Effector memory CD4-positive, alpha-beta T cell (primary cell): ENCODE data around the gene PELI2.

Source experiments
- DNase-seq, 3 donors: peaks; one replicate each; pipeline ENCODE4 v3.0.0-alpha.2; 2020
- H3K27ac ChIP-seq: 2 replicates; pipeline ENCODE4 v1.7.0; 2013; ENCODE audit warnings: mild to moderate bottlenecking, low read length, moderate library complexity; ENCODE audit not compliant: insufficient read depth, poor library complexity, severe bottlenecking
- H3K27me3 ChIP-seq: replicated peaks from 2 replicates; pipeline ENCODE4 v1.7.0; 2013; ENCODE audit warnings: mild to moderate bottlenecking, low read length; ENCODE audit not compliant: insufficient read depth, control insufficient read depth, poor library complexity, severe bottlenecking
- H3K36me3 ChIP-seq: 2 replicates; pipeline ENCODE4 v1.7.0; 2013; ENCODE audit warnings: mild to moderate bottlenecking, low read length, moderate library complexity; ENCODE audit not compliant: control insufficient read depth, insufficient read depth
- H3K4me1 ChIP-seq: 2 replicates; pipeline ENCODE4 v1.7.0; 2013; ENCODE audit warnings: low read length, mild to moderate bottlenecking; ENCODE audit not compliant: control insufficient read depth, insufficient read depth, poor library complexity, severe bottlenecking
- H3K4me3 ChIP-seq: 2 replicates; pipeline ENCODE4 v1.7.0; 2013; ENCODE audit warnings: low read length, low read depth, mild to moderate bottlenecking; ENCODE audit not compliant: insufficient read depth, poor library complexity, severe bottlenecking
- H3K9me3 ChIP-seq: 2 replicates; pipeline ENCODE4 v1.7.0; 2013; ENCODE audit warnings: mild to moderate bottlenecking, low read length, moderate library complexity; ENCODE audit not compliant: control insufficient read depth

PELI2 gene

DNA sequence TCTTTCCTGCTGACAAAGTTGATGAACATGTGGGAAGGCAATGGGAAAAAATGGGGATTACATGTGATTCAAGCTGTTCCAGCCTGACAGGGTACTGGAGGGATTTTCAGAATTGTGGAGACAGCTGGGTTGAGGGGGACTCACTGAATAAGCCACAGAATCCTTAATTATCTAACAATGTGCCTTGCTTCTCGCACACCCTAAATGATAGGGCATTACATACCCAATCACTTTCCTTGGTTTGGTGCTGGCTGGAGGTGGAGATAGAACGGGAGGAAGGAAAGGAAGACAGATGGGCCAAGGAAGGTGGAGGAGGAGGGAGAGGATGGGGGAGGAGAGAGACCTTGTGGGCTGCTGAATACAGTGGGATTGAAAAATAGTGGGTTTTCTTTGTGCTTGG, 20.7 kb downstream of the PELI2 start:
- Histone ChIP-seq H3K27ac (no peak overlapping the region), H3K4me3 (no peak overlapping the region), H3K9me3 (no peaks in the 10 kb centered on the region), H3K4me1 (no peaks in the 10 kb centered on the region), H3K36me3 (no peaks in the 10 kb centered on the region), H3K27me3 (no peaks in the 10 kb centered on the region)
- no peak for DNase-seq

DNA sequence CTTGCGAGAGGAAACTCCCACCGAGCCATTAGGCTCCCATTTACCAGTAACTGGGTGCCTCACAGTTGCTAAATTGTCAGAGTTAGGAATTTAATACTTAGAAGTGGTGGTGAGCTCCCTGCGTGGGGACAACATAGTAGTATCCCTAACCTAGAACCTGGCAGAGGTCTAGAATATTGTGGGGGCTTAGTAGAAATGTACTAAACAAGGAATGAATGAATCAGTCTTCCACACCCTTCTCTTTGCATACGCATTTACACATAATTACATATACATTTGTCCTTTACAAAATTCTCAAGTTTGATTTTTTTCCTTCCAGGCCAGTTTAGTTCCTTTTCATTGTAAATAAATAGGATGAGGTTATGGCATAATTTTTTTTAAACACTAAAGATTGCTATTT, 24.1 kb downstream of the PELI2 start:
- Histone ChIP-seq H3K4me3 (no peak overlapping the region), H3K27ac (no peak overlapping the region), H3K4me1 (no peaks in the 10 kb centered on the region), H3K9me3 (no peaks in the 10 kb centered on the region), H3K27me3 (no peaks in the 10 kb centered on the region), H3K36me3 (no peaks in the 10 kb centered on the region)
- DNase-seq: no peak

DNA sequence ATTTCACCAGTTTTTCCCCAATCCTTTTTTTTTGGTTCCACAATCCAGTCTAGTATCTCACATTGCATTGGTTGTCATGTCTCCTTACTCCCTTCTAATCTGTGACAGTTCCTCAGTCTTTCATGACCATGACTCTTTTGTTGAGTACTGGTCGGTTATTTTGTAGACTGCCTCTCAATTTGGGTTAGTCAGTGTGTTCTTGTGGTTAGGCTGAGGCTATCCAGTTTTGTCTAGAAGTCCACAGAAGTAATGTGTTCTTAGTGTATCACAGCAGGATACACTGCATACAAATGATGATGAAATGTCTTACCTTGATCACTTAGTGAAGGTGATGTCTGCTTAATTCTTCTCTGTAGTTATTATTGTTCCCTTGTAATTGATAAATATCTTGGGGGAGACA, 24.8 kb downstream of the PELI2 start:
- Histone ChIP-seq H3K27me3 (no peaks in the 10 kb centered on the region), H3K27ac (no peak overlapping the region), H3K4me1 (no peaks in the 10 kb centered on the region), H3K9me3 (no peaks in the 10 kb centered on the region), H3K36me3 (no peaks in the 10 kb centered on the region), H3K4me3 (no peak overlapping the region)
- no peak for DNase-seq

DNA sequence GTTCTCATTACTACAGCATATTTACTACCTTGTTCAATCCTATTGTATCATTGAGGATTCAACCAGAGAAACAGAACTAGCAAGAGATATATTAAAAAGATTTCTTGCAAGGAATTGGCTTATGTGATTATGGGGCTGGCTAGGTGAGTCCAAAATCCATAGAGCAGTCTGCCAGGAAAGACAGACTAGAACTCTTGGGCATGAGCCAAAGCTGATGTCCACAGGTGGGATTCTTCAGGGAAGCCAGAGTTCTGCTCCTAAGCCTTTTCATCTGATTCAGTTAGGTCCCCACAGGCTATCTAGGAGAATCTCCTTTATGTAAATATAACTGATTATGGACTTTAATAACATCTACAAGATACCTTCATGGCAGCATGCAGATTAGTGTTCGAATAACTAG, 26.0 kb downstream of the PELI2 start:
- H3K4me3 ChIP-seq: no peak overlapping the region
- no peak for DNase-seq
- H3K9me3 ChIP-seq: no peaks in the 10 kb centered on the region
- H3K36me3 ChIP-seq: no peaks in the 10 kb centered on the region
- no peaks in the 10 kb centered on the region for H3K27me3 ChIP-seq
- no peaks in the 10 kb centered on the region for H3K4me1 ChIP-seq
- no peak overlapping the region for H3K27ac ChIP-seq

DNA sequence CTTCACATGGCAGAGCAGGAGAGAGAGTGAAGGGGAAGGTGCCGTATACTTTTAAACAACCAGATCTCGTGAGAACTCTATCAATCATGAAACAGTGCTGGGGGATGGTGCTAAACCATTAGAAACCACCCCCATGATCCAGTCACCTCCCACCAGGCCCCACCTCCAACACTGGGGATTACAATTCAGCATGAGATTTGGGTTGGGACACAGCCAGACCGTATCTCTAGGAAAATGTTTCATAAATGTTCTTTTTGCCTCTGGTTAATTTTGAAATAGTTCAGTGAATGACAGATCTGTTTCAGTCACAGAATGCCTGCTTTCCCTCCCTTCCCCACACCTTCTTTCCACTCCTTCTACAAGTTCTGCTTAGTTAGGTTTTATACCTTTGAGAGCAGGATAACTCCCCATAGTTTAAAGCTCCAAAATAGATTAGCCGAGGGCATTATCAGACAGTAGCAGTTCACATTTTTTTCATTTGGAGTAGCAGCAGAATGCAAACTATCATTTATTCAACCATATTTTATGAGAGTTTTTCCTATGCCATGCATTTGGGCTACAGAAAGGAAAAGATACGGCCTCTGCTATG, 27.1 kb downstream of the PELI2 start:
- no peak overlapping the region for H3K27ac ChIP-seq
- no peaks in the 10 kb centered on the region for H3K36me3 ChIP-seq
- no peak for DNase-seq
- no peaks in the 10 kb centered on the region for H3K4me1 ChIP-seq
- no peak overlapping the region for H3K4me3 ChIP-seq
- H3K9me3 ChIP-seq: no peaks in the 10 kb centered on the region
- H3K27me3 ChIP-seq: no peaks in the 10 kb centered on the region

DNA sequence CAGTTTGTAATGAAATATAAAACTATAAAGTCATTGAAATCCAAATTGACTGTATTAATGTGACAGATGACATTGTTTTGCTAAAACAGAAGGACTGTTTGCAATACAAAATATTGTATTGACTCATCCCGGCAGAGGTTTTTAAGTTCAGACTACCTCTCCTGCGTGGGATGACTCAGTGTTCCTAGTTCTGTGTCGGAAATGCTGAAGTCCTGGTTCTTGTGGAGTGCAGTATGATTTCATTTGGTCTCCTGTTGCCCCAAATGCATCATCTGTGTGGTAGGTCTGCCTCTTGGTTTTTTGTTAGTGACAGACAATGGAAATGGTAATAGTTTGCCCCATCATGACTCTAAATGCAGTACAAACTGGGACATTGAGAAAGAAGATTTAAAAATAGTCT, 27.8 kb downstream of the PELI2 start:
- no peaks in the 10 kb centered on the region for H3K9me3 ChIP-seq
- no peaks in the 10 kb centered on the region for H3K27me3 ChIP-seq
- no peak overlapping the region for H3K27ac ChIP-seq
- DNase-seq: no peak
- no peaks in the 10 kb centered on the region for H3K4me1 ChIP-seq
- no peaks in the 10 kb centered on the region for H3K36me3 ChIP-seq
- no peak overlapping the region for H3K4me3 ChIP-seq

DNA sequence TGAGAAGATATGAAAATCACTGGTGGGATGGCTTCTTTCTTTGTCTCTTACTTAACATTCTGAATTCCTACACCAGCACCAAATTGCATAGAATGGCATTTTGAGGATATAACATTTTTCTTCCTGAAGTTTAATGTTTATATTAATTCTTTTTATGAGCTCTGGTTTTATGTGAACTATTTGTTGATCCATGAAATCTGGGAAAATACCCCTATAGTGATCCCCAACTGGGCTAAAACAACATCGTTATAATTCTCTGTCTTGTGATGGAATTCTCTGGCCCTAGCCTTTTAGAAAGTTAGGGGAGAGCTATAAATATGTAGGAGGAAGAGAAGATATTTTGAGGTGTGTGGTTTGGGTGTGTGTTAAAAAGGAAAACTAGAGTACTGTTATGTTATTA, 29.2 kb downstream of the PELI2 start:
- H3K27me3 ChIP-seq: no peaks in the 10 kb centered on the region
- DNase-seq: no peak
- H3K4me3 ChIP-seq: no peak overlapping the region
- no peaks in the 10 kb centered on the region for H3K36me3 ChIP-seq
- no peaks in the 10 kb centered on the region for H3K9me3 ChIP-seq
- H3K4me1 ChIP-seq: no peaks in the 10 kb centered on the region
- no peak overlapping the region for H3K27ac ChIP-seq

DNA sequence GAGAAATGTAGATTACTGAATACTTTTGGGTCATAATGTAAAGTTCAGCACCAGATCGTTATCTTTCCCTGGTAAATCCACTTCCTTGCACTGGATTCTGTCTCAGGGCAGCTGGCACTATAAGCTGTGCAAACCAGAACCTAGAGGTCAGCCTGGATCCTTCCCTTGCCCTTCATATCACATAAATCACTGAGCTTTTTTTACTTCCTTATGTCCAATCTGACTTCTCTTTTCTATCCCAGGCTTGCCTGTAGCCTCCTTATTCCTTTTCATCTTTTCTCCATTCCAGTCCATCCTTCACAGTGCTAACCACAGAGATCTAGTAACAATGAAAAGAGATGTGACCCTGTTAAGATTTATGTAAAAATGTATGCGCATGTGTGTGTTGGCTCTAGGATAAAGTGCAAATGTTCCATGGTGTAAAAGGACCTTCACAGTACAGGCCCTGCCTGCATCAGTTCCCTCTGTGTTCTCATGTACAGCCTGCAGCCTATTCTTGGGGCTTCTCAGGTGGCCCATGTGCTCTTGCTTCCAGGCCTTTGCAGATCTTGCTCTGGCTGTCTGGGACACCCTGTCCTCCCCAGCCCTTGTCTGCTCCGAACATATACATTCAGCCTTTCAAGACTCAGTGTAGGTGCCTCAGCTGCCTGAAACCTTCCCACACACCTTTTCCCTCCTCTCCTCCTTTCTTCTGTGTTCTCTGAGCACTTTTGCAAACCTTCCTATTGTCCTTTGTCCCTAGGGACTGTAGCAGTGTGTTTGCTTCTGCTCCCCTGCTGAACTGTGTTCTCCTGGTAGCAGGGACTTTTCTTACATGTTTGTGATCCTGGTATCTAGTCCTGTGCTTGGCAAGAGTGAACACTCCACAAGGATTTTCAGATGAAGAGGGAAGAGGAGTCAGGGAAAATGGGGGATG, 30.0 kb downstream of the PELI2 start:
- DNase-seq: no peak
- no peaks in the 10 kb centered on the region for H3K27me3 ChIP-seq
- H3K4me1 ChIP-seq: no peaks in the 10 kb centered on the region
- H3K36me3 ChIP-seq: no peaks in the 10 kb centered on the region
- H3K9me3 ChIP-seq: no peaks in the 10 kb centered on the region
- H3K27ac ChIP-seq: no peak overlapping the region
- no peak overlapping the region for H3K4me3 ChIP-seq

DNA sequence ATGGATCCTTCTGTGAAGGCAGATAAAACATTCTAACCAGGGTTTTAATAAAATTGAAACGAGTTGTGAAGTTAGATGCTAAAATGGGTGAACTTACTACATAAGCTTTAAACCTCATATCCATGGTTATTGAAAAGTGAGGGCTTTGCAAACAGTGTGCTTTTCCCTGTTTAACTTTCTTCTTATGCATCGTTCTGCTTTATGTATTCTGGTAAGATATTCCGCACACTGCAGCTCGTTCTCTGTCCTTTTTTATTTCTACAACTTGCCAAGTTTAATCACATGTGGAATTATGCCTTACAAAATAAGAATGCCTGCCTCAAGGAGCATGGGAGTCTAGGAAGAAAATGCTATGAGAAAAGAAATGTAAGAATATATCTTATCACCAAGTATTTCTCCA, 30.9 kb downstream of the PELI2 start:
- H3K27ac ChIP-seq: no peak overlapping the region
- H3K36me3 ChIP-seq: no peaks in the 10 kb centered on the region
- H3K4me3 ChIP-seq: no peak overlapping the region
- no peaks in the 10 kb centered on the region for H3K9me3 ChIP-seq
- no peak for DNase-seq
- H3K4me1 ChIP-seq: no peaks in the 10 kb centered on the region
- H3K27me3 ChIP-seq: no peaks in the 10 kb centered on the region

DNA sequence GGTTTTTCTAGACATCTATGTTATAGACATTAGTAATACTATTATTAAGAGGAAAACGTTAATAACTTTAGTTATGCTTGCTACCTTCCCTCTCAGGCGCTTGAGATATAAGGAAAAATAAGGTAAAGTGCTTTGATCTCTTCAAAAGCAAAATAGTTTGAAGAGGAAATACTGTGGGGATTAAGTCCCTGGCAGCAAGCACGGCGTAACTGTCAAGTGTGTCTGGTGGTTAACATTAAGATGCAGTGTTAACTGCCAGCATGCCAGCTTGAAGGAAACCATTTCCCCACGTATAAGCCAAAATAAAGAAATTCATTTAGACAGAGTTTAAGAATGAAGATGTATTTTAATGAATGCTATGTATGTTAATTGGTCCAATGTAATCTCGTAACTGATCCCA, 31.8 kb downstream of the PELI2 start:
- Histone ChIP-seq H3K27ac (no peak overlapping the region), H3K4me1 (no peaks in the 10 kb centered on the region), H3K36me3 (no peaks in the 10 kb centered on the region), H3K4me3 (no peak overlapping the region), H3K27me3 (no peaks in the 10 kb centered on the region), H3K9me3 (no peaks in the 10 kb centered on the region)
- no peak for DNase-seq
